ENCODE results near the gene JPT2. TPM values are rescaled to one million over a fixed set of nuclear protein-coding genes. Genes with fewer than 3 reads are reported as not detected.

JPT2 gene
- total RNA-seq, 1 donor from 2014 or later, result 48.7 TPM

- Mint-ChIP-seq H3K4me3 (no peak overlapping the region), H3K36me3 (ENCODE audit: low read depth) (peaks cover 52% of the 10 kb centered on the region), H3K27me3 (no peaks in the 10 kb centered on the region), H3K27ac (peak overlapping the region; percentile 59), H3K4me1 (peaks cover 29% of the 10 kb centered on the region), H3K9me3 (no peaks in the 10 kb centered on the region)
- ChIA-PET CTCF (interaction anchor here (1.9 to 3.4 kb wide), 2 partner anchors 28 to 30 kb away, joined by 5 to 16 read pairs; partner anchors contain the start of gene MAPK8IP3), POLR2A (interaction anchor here (0.7 to 2.7 kb wide), 20 partner anchors 20 to 1150 kb away, joined by 3 to 49 read pairs (median 5); partner anchors contain the start of genes CRAMP1, IFT140, MAPK8IP3 and NME3)
- no peak for ATAC-seq (ENCODE audit: low read depth)
- TF ChIP-seq CTCF (IDR thresholded peaks at IDR 0.05), result no peak
- intact Hi-C loops (cut with micrococcal nuclease), result no loop called here
- DNase-seq, result no peak
These were observed 740 bp upstream of the JPT2 start for GRCh38 chr16:1677339-1677738.

GRCh38 chr16:1678500-1679098 lies 520 bp downstream of the JPT2 start:
- ChIA-PET CTCF (interaction anchor here (0.8 to 3.4 kb wide), 4 partner anchors 27 to 315 kb away, joined by 3 to 16 read pairs (median 4); partner anchors contain the start of gene MAPK8IP3), POLR2A (interaction anchor here (0.7 to 2.7 kb wide), 20 partner anchors 22 to 697 kb away, joined by 3 to 49 read pairs (median 6); partner anchors contain the start of genes CRAMP1, EME2, IFT140 and MAPK8IP3)
- H3K36me3 Mint-ChIP-seq (ENCODE audit: low read depth), result peaks cover 43% of the 10 kb centered on the region
- peak; percentile 12 for ATAC-seq (ENCODE audit: low read depth)
- peak overlapping the region; percentile 89 for H3K4me3 Mint-ChIP-seq
- no peak for TF ChIP-seq CTCF (IDR thresholded peaks at IDR 0.05)
- peak; percentile 50 for DNase-seq
- peak overlapping the region; percentile 76 for H3K27ac Mint-ChIP-seq
- no peaks in the 10 kb centered on the region for H3K9me3 Mint-ChIP-seq
- H3K4me1 Mint-ChIP-seq, result peaks cover 29% of the 10 kb centered on the region
- intact Hi-C loops (cut with micrococcal nuclease), result loop anchor here (1.0 kb wide), 3 partner anchors 28 to 66 kb away; partner anchors contain the start of genes CRAMP1, IFT140 and MAPK8IP3
- H3K27me3 Mint-ChIP-seq, result no peaks in the 10 kb centered on the region

- DNase-seq, result no peak
- Mint-ChIP-seq H3K9me3 (no peaks in the 10 kb centered on the region), H3K36me3 (ENCODE audit: low read depth) (peaks cover 37% of the 10 kb centered on the region), H3K4me1 (peaks cover 29% of the 10 kb centered on the region), H3K27ac (no peak overlapping the region), H3K27me3 (no peaks in the 10 kb centered on the region), H3K4me3 (peak overlapping the region; percentile 15)
- ChIA-PET POLR2A (no interaction called here), CTCF (no interaction called here)
- no peak for ATAC-seq (ENCODE audit: low read depth)
- TF ChIP-seq CTCF (IDR thresholded peaks at IDR 0.05), result no peak
- intact Hi-C loops (cut with micrococcal nuclease), result no loop called here
These were observed 2.3 kb downstream of the JPT2 start for GRCh38 chr16:1680361-1680760.

GRCh38 chr16:1681032-1681431 lies 3.0 kb downstream of the JPT2 start:
- TF ChIP-seq CTCF (IDR thresholded peaks at IDR 0.05), result no peak
- DNase-seq, result no peak
- Mint-ChIP-seq H3K27me3 (no peaks in the 10 kb centered on the region), H3K9me3 (no peaks in the 10 kb centered on the region), H3K4me3 (no peak overlapping the region), H3K27ac (no peak overlapping the region), H3K4me1 (peaks cover 29% of the 10 kb centered on the region), H3K36me3 (ENCODE audit: low read depth) (peaks cover 39% of the 10 kb centered on the region)
- CTCF ChIA-PET, result interaction anchor here (1.5 kb wide), 1 partner anchor 25 kb away, joined by 3 read pairs; the partner anchor contains the start of gene MAPK8IP3
- POLR2A ChIA-PET, result no interaction called here
- intact Hi-C loops (cut with micrococcal nuclease), result no loop called here
- no peak for ATAC-seq (ENCODE audit: low read depth)

- POLR2A ChIA-PET, result no interaction called here
- intact Hi-C loops (cut with micrococcal nuclease), result no loop called here
- Mint-ChIP-seq H3K4me3 (no peak overlapping the region), H3K9me3 (no peaks in the 10 kb centered on the region), H3K27ac (no peak overlapping the region), H3K36me3 (ENCODE audit: low read depth) (peaks cover 80% of the 10 kb centered on the region), H3K27me3 (no peaks in the 10 kb centered on the region), H3K4me1 (no peaks in the 10 kb centered on the region)
- CTCF ChIA-PET, result no interaction called here
- TF ChIP-seq CTCF (IDR thresholded peaks at IDR 0.05), result no peak
- DNase-seq, result no peak
- ATAC-seq (ENCODE audit: low read depth), result no peak
These were observed 9.6 kb downstream of the JPT2 start for GRCh38 chr16:1687427-1688316.
